B cell (primary cell): Measurements from ENCODE around the gene TLX2. TPM values are rescaled to one million over a fixed set of nuclear protein-coding genes. Genes with fewer than 3 reads are reported as not detected.

Experiments used
- ATAC-seq: fragments of 200-7000 bp; cut with Tn5 transposase; one replicate; pipeline ENCODE4 v1.10.0; 2021; ENCODE audit warnings: low read depth, mild to moderate bottlenecking, moderate number of reproducible peaks, moderate library complexity
- CTCF ChIA-PET: fragments of 350-600 bp; sonication (Branson Sonifier 250); formaldehyde crosslinking; loops from one replicate; lab custom pipeline; 2021; ENCODE audit warnings: antibody characterized with exemption, inconsistent platforms; lab: Charles Lee
- POLR2A ChIA-PET: fragments of 350-600 bp; sonication (Branson Sonifier 250); formaldehyde crosslinking; loops from one replicate; lab custom pipeline; 2021; ENCODE audit warnings: antibody characterized with exemption; lab: Charles Lee
- DNase-seq: peaks from one replicate; pipeline ENCODE4 v3.0.0; 2013
- H2AFZ ChIP-seq: 2 replicates; pipeline ENCODE4 v1.6.1; 2012; ENCODE audit warnings: mild to moderate bottlenecking, low read depth, low read length; ENCODE audit not compliant: insufficient read depth, poor library complexity, severe bottlenecking
- H3K27ac ChIP-seq, 2 donors: 1 replicate in 1 of 2; 2 replicates in 1 of 2; pipeline ENCODE4 v1.5.1; 2012 to 2013; ENCODE audit warnings: low read length in 2 of 2, mild to moderate bottlenecking in 2 of 2, moderate library complexity in 1 of 2
- H3K27me3 ChIP-seq, 4 experiments: fragments of 200-600 bp in 1 of 4; sonication (generic) in 1 of 4; replicated peaks in 1 of 4; 1 replicate in 2 of 4; 2 replicates in 2 of 4; pipeline versions ENCODE4 v1.6.1 to v1.7.0; 2013 to 2016; ENCODE audit warnings: low read length in 3 of 4, mild to moderate bottlenecking in 2 of 4, mixed read lengths in 1 of 4, moderate library complexity in 1 of 4; ENCODE audit not compliant: insufficient read depth in 4 of 4, control insufficient read depth in 3 of 4; ENCODE audit errors: control extremely low read depth in 1 of 4
- H3K36me3 ChIP-seq, 2 experiments: replicated peaks in 1 of 2; 1 replicate in 1 of 2; 2 replicates in 1 of 2; pipeline versions ENCODE4 v1.6.1 to v1.7.1; 2013; ENCODE audit warnings: low read length in 1 of 2; ENCODE audit not compliant: insufficient read depth in 2 of 2, control insufficient read depth in 1 of 2; ENCODE audit errors: control extremely low read depth in 1 of 2, extremely low read depth in 1 of 2
- H3K4me1 ChIP-seq, 2 donors: fragments of 200-600 bp in 1 of 2; sonication (generic) in 1 of 2; 1 replicate in 1 of 2; 2 replicates in 1 of 2; pipeline versions ENCODE4 v1.5.1 to v1.6.1; 2013 to 2017; ENCODE audit warnings: low read length in 2 of 2; ENCODE audit not compliant: control insufficient read depth in 2 of 2, insufficient read depth in 2 of 2
- H3K4me2 ChIP-seq: replicated peaks from 2 replicates; pipeline ENCODE3; 2012; ENCODE audit warnings: mild to moderate bottlenecking, low read depth, low read length; ENCODE audit not compliant: poor library complexity, severe bottlenecking
- H3K4me3 ChIP-seq, 5 experiments: fragments of 200-600 bp in 1 of 5; sonication (generic) in 1 of 5; 1 replicate in 3 of 5; 2 replicates in 2 of 5; pipeline versions ENCODE4 v1.5.1 to v1.7.0; 2011 to 2016; ENCODE audit warnings: low read length in 4 of 5, mild to moderate bottlenecking in 4 of 5, low read depth in 2 of 5, control low read depth in 1 of 5, moderate library complexity in 1 of 5; ENCODE audit not compliant: insufficient read depth in 1 of 5; ENCODE audit errors: control extremely low read depth in 1 of 5, extremely low read depth in 1 of 5
- H3K79me2 ChIP-seq: fragments of 200-600 bp; sonication (generic); one replicate; pipeline ENCODE4 v1.6.0; 2016; ENCODE audit warnings: low read length; ENCODE audit not compliant: control insufficient read depth, insufficient read depth
- H3K9ac ChIP-seq: fragments of 200-600 bp; sonication (generic); 2 replicates; pipeline ENCODE4 v1.6.1; 2017; ENCODE audit warnings: mild to moderate bottlenecking, low read length, moderate library complexity
- H3K9me3 ChIP-seq, 3 donors: one replicate each; pipeline versions ENCODE4 v1.6.1 to v1.7.1; 2013; ENCODE audit warnings: low read length in 2 of 3; ENCODE audit not compliant: control insufficient read depth in 2 of 3, insufficient read depth in 1 of 3; ENCODE audit errors: control extremely low read depth in 1 of 3
- H4K20me1 ChIP-seq: 2 replicates; pipeline ENCODE4 v1.6.0; 2012; ENCODE audit warnings: mild to moderate bottlenecking, low read length; ENCODE audit not compliant: insufficient read depth, control insufficient read depth, poor library complexity, severe bottlenecking
- H3K27ac Mint-ChIP-seq: one replicate; pipeline ENCODE4 v1.8.0; 2021; ENCODE audit warnings: mixed read lengths
- H3K27me3 Mint-ChIP-seq: one replicate; pipeline ENCODE4 v1.8.0; 2021; ENCODE audit warnings: mixed read lengths
- H3K4me1 Mint-ChIP-seq: one replicate; pipeline ENCODE4 v1.8.0; 2021; ENCODE audit warnings: mixed read lengths
- H3K4me3 Mint-ChIP-seq: one replicate; pipeline ENCODE4 v1.8.0; 2021; ENCODE audit warnings: mixed read lengths
- H3K9me3 Mint-ChIP-seq: one replicate; pipeline ENCODE4 v1.8.0; 2022; ENCODE audit warnings: mixed read lengths; ENCODE audit not compliant: insufficient read depth
- CTCF ChIP-seq: fragments of 200-600 bp; IDR thresholded peaks from one replicate; pipeline ENCODE4 v1.8.0; 2022; ENCODE audit warnings: antibody characterized with exemption, mild to moderate bottlenecking
- EZH2 ChIP-seq: IDR thresholded peaks from 2 replicates; pipeline ENCODE4 v1.6.1; 2012; ENCODE audit warnings: borderline replicate concordance, low read depth, mild to moderate bottlenecking, moderate library complexity, low read length; ENCODE audit not compliant: insufficient read depth, poor library complexity, severe bottlenecking
- WGBS: methylation state at CpG from one replicate; pipeline ENCODE4 v1.1.5; 2013; ENCODE audit warnings: missing lambda C conversion rate; ENCODE audit not compliant: insufficient coverage; 5-methylcytosine and 5-hydroxymethylcytosine counted together
- intact Hi-C: fragments of 100-400 bp; cut with micrococcal nuclease; formaldehyde crosslinking; loops from one replicate; pipeline ENCODE4 v1.10.0; 2022
- polyA plus RNA-seq: library from polyadenylated mRNA; depleted of rRNA; stranded (reverse); fragments of >200 nt; gene quantifications from 2 replicates; pipeline ENCODE4 v1.2.3, GENCODE V29; 2012
- total RNA-seq, 2 donors: library from RNA; stranded (reverse); fragments of 120-200 nt in 1 of 2; gene quantifications; 1 replicate in 1 of 2; 2 replicates in 1 of 2; pipeline versions ENCODE4 v1.2.3 to v1.2.4, GENCODE V29; 2013 to 2022

The TLX2 gene
- total and polyA plus RNA-seq, 2 donors (not counting 1 experiment from before 2014, with no cell fraction given) = 0.06 TPM; not detected in 1

GRCh38 chr2:74497777-74498499, 16.3 kb upstream of the TLX2 start:
- peak overlapping the region; percentile 64 for H3K27ac Mint-ChIP-seq
- peaks cover 44% of the 10 kb centered on the region for H3K27me3 Mint-ChIP-seq
- Histone ChIP-seq H3K4me3 (peak overlapping the region in 4 of 5 experiments; percentile 30 to 69 (median 51)), H3K4me2 (peak overlapping the region; percentile 91), H3K79me2 (no peaks in the 10 kb centered on the region), H4K20me1 (no peaks in the 10 kb centered on the region), H3K9me3 (peaks cover 0 to 22% (median 0%) of the 10 kb centered on the region in 3 donors), H3K27ac (no peak overlapping the region), H3K27me3 (peaks cover 0 to 60% (median 32%) of the 10 kb centered on the region in 4 experiments), H3K4me1 (peaks cover 39 to 41% of the 10 kb centered on the region in 2 donors), H2AFZ (peak overlapping the region; percentile 64), H3K9ac (peak overlapping the region; percentile 70), H3K36me3 (peaks cover 0 to 13% of the 10 kb centered on the region in 2 experiments)
- peak overlapping the region; percentile 92 for H3K4me3 Mint-ChIP-seq
- DNase-seq (peak; percentile 57), ATAC-seq (no peak)
- ChIA-PET POLR2A (interaction anchor here (0.5 to 1.9 kb wide), 5 partner anchors 9 to 149 kb away, joined by 3 to 7 read pairs (median 3); partner anchors contain the start of genes AUP1, HTRA2 and PCGF1), CTCF (interaction anchor here (0.6 to 1.7 kb wide), 3 partner anchors 9 to 62 kb away, joined by 3 to 6 read pairs (median 4); partner anchors contain the start of gene PCGF1)
- WGBS = 9% methylated on average over 61 of the region's 61 CpGs
- intact Hi-C loops = loop anchor here (5.0 kb wide), 1 partner anchor 34 kb away; no protein-coding TSS in a partner anchor
- TF ChIP-seq CTCF = no peak
- no peak for TF ChIP-seq EZH2
- H3K9me3 Mint-ChIP-seq = no peaks in the 10 kb centered on the region
- H3K4me1 Mint-ChIP-seq = peaks cover 38% of the 10 kb centered on the region
